ENCODE results near the gene TMEM9B.

Gene TMEM9B

GRCh38 chr11:8964324-8965320, at the start of gene TMEM9B:
TMEM9B (minus strand) TSS chr11:8964442; CDS start chr11:8964313, 129 bp downstream.
- TF ChIP-seq MAX (IDR thresholded peaks at IDR 0.05) (peak; percentile 40), ZBTB7A (IDR thresholded peaks at IDR 0.05; ENCODE audit: low read depth) (peak; percentile 45; the same call in 1 of the 2 replicates), TAF1 (IDR thresholded peaks at IDR 0.05; ENCODE audit: low read depth) (peak; percentile 79), FOXM1 (IDR thresholded peaks at IDR 0.05; ENCODE audit: borderline replicate concordance, low read depth) (0 out of 2 replicates have a peak, but pooled peaks have one; percentile 27), EGR1 (IDR thresholded peaks at IDR 0.05) (peak; percentile 98), CREB1 (IDR thresholded peaks at IDR 0.05; ENCODE audit: low read depth) (peak; percentile 91), CEBPB (IDR thresholded peaks at IDR 0.05) (no peak), TCF12 (IDR thresholded peaks at IDR 0.05; ENCODE audit: low read depth) (peak; percentile 35; the same call in 1 of the 2 replicates), USF1 (IDR thresholded peaks at IDR 0.05) (peak; percentile 58), REST (IDR thresholded peaks at IDR 0.05; ENCODE audit: low read depth) (no peak), YY1 (IDR thresholded peaks at IDR 0.05; ENCODE audit: low read depth) (no peak; the same call in 1 of the 2 replicates)

- no peak for TF ChIP-seq TAF1 (IDR thresholded peaks at IDR 0.05; ENCODE audit: low read depth)
- no peak for TF ChIP-seq CREB1 (IDR thresholded peaks at IDR 0.05; ENCODE audit: low read depth)
- no peak for TF ChIP-seq YY1 (IDR thresholded peaks at IDR 0.05; ENCODE audit: low read depth)
- TF ChIP-seq NFIC (IDR thresholded peaks at IDR 0.05): no peak
- no peak for TF ChIP-seq RAD21 (IDR thresholded peaks at IDR 0.05; ENCODE audit: low read depth)
- no peak for TF ChIP-seq REST (IDR thresholded peaks at IDR 0.05; ENCODE audit: low read depth)
- TF ChIP-seq ZBTB7A (IDR thresholded peaks at IDR 0.05; ENCODE audit: low read depth): no peak
- TF ChIP-seq FOXM1 (IDR thresholded peaks at IDR 0.05; ENCODE audit: borderline replicate concordance, low read depth): no peak
- TF ChIP-seq CEBPB (IDR thresholded peaks at IDR 0.05): no peak
- TF ChIP-seq USF1 (IDR thresholded peaks at IDR 0.05): no peak
- TF ChIP-seq TCF12 (IDR thresholded peaks at IDR 0.05; ENCODE audit: low read depth): no peak
- TF ChIP-seq EGR1 (IDR thresholded peaks at IDR 0.05): no peak
- no peak for TF ChIP-seq TEAD4 (IDR thresholded peaks at IDR 0.05)
- no peak for TF ChIP-seq EP300 (IDR thresholded peaks at IDR 0.05; ENCODE audit: borderline replicate concordance)
- TF ChIP-seq MAX (IDR thresholded peaks at IDR 0.05): no peak
These were observed 49.1 kb upstream of the TMEM9B start for GRCh38 chr11:9013373-9013772.

- TF ChIP-seq TEAD4 (IDR thresholded peaks at IDR 0.05): no peak
- TF ChIP-seq NFIC (IDR thresholded peaks at IDR 0.05): no peak
- no peak for TF ChIP-seq ZBTB7A (IDR thresholded peaks at IDR 0.05; ENCODE audit: low read depth)
- TF ChIP-seq USF1 (IDR thresholded peaks at IDR 0.05): no peak
- no peak for TF ChIP-seq TAF1 (IDR thresholded peaks at IDR 0.05; ENCODE audit: low read depth)
- no peak for TF ChIP-seq EP300 (IDR thresholded peaks at IDR 0.05; ENCODE audit: borderline replicate concordance)
- TF ChIP-seq YY1 (IDR thresholded peaks at IDR 0.05; ENCODE audit: low read depth): no peak
- no peak for TF ChIP-seq RAD21 (IDR thresholded peaks at IDR 0.05; ENCODE audit: low read depth)
- no peak for TF ChIP-seq REST (IDR thresholded peaks at IDR 0.05; ENCODE audit: low read depth)
- TF ChIP-seq MAX (IDR thresholded peaks at IDR 0.05): no peak
- no peak for TF ChIP-seq CREB1 (IDR thresholded peaks at IDR 0.05; ENCODE audit: low read depth)
- no peak for TF ChIP-seq FOXM1 (IDR thresholded peaks at IDR 0.05; ENCODE audit: borderline replicate concordance, low read depth)
- TF ChIP-seq CEBPB (IDR thresholded peaks at IDR 0.05): no peak
- TF ChIP-seq EGR1 (IDR thresholded peaks at IDR 0.05): no peak
- no peak for TF ChIP-seq TCF12 (IDR thresholded peaks at IDR 0.05; ENCODE audit: low read depth)
These were observed 44.4 kb upstream of the TMEM9B start for GRCh38 chr11:9008661-9009060.

All from Ishikawa (cell line).